Amniotic stem cell (primary cell): ENCODE results near the gene CLIC1.

ENCODE experiments used
- DNase-seq: peaks from one replicate; lab custom pipeline; 2025; lab: John Stamatoyannopoulos, UW

The CLIC1 gene

GRCh38 chr6:31768363-31769257 is 32.3 kb upstream of the CLIC1 start:
- DNase-seq = no peak

DNA sequence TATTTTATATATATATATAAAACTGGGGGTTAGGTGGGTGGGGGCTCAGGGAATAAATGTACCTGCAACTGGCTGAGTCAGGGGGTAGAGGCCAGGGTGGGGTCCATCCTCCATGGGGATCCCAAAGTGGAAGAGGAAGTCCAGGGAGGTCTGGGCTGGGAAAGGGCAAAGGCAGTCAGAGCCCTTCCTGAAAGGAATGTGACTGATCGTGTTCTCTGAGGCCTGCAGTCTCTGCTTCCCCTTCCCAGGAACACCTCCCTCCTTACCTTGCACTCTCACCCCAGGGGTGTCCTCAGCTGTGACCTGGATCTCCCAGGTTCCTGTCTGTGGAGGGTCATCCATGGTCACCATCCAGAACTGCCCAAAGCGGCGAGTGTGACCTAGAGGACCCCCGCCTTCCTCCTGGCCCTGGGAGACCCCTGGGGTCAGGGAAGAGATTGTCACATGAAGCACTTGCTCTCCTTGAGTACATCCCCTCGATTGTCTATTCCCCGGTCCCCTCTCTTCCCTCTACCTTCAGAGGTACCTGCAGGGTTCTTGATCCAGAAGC is 30.8 kb upstream of the CLIC1 start:
- DNase-seq = no peak

GRCh38 chr6:31765910-31766794 is 29.8 kb upstream of the CLIC1 start:
- no peak for DNase-seq

DNA sequence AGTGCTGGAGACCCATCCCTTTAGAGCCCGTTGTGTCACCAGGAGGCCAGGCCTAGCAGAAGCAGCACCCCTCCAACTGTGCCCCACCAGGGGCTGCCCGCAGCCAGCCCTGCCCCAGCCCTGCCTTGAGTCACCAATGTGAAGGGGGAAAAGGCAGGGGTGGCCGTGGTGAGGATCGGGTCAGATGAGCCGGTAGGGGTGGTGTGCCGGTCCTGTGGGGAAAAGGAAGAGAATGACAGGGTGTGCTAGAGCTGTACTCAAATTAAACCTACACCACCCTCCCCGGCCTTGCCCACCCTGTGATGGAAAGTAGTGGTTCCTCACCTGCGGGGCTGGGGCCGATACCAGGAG is 29.2 kb upstream of the CLIC1 start:
- no peak for DNase-seq

- no peak for DNase-seq
These were observed 27.9 kb upstream of the CLIC1 start for GRCh38 chr6:31764198-31764597.

- no peak for DNase-seq
These were observed 27.2 kb upstream of the CLIC1 start for GRCh38 chr6:31763619-31763940.

GRCh38 chr6:31762878-31763618 is 26.7 kb upstream of the CLIC1 start:
- DNase-seq = no peak

DNA sequence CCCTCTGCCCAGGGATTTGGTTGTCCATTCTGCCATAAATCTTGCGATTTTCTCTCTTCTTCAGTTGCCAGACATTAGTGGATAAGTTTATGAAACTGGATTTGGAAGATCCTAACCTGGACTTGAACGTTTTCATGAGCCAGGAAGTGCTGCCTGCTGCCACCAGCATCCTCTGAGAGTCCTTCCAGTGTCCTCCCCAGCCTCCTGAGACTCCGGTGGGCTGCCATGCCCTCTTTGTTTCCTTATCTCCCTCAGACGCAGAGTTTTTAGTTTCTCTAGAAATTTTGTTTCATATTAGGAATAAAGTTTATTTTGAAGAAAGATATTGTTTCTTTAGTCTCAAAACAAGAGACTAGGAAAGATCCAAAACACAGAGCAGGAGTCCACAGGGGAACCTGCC is 26.0 kb upstream of the CLIC1 start, which contains the start of gene SAPCD1:
Gene SAPCD1, plus strand, starts transcription at position 301 of the 400 bp plus-strand sequence. CDS start 399 bp downstream, outside the sequence.
- DNase-seq = no peak

- no peak for DNase-seq
These were observed 25.0 kb upstream of the CLIC1 start for GRCh38 chr6:31761343-31761742.

DNA sequence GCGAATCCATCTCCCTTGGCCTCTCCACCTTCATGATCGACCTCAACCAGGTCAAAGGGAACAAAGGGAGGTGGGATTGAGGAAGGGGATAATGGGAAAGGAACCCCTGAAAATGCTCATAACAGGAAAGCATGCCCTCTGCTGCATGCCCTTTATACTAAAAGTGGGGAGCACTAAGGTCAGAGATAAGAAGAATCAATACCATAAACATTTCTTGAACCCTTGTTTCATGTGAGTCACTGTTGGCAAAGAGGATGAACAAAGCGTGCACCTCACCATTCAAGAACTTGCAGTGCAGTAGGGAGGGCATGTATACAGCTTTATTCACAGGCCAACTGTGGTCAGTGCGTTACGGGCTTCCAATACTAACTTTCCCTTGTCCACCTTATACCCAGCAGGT is 24.5 kb upstream of the CLIC1 start:
- DNase-seq = no peak

DNA sequence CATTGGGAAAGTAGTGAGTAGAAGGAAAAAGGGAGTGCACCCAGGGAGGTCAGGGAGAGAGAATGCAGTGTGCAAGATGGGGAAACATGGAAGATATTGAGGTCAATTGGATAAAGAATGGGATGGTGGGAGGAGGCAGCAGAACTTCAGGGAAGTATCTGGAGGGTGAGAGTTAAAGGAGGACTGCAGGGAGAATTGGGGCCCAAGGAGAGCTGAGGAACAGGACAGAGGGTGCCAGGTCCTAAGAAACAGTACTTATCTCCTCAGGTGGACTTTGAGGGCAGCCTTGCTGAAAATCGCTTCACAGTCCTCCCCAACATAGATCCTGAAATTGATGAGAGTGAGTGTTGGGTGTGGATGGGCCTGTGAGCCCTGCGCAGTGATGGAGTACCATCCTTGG is 22.0 kb upstream of the CLIC1 start:
- DNase-seq = no peak

- peak; percentile 33 for DNase-seq
These were observed 16.5 kb upstream of the CLIC1 start for GRCh38 chr6:31752739-31753319.

DNA sequence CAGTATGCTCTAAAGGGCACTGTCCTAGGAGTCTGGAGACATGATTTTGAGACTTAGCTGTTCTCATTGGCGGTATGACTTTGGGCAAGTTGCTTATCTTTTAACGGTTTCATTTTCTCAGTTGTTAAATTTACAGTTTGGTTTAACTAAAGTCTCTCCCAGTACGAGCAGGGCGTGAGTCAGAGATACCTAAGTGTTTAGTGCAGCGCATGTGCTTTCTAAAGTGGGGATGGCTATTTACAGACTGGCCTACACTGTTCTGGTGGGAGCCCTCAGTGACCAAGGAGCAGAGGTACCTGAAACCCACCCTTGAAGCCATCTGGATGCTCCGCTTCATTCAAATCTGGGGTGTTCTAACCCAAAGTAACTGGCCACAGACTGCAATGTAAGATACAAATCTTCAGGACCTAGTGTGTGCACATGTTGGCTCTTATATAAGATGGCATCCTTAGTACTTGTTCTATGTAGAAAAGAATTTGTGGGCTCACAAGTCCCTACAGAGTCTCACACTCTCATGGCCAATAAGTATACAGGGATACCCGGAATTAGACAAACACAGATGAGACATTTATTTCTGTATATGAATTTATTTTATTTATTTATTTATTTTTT is 14.2 kb upstream of the CLIC1 start:
- no peak for DNase-seq

GRCh38 chr6:31749301-31750036 is 13.1 kb upstream of the CLIC1 start:
- DNase-seq = no peak

DNA sequence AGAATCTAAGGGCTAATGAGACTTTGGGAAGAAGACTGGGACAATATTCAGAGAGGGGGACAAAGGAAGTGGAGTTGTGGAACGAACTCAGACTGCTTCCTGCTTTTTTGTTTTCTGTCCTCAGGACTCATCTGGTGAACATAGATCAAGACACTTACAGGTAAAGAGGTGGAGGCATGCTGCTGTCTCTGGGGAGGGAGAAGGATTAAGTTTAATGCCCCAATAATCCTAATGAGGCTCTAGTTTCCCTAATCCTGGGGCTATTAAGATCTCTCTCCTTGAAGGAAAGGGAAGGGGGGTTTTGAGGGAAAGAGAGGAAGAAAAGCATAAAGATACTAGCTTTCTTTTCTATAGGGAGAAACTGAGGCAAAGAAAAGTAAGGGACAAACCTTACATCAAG is 8.1 kb upstream of the CLIC1 start:
- no peak for DNase-seq

- no peak for DNase-seq
These were observed 6.6 kb upstream of the CLIC1 start for GRCh38 chr6:31742894-31743293.

- DNase-seq = no peak
These were observed 5.5 kb upstream of the CLIC1 start for GRCh38 chr6:31741815-31742214.

GRCh38 chr6:31740397-31741223 is 4.3 kb upstream of the CLIC1 start:
- DNase-seq = no peak

DNA sequence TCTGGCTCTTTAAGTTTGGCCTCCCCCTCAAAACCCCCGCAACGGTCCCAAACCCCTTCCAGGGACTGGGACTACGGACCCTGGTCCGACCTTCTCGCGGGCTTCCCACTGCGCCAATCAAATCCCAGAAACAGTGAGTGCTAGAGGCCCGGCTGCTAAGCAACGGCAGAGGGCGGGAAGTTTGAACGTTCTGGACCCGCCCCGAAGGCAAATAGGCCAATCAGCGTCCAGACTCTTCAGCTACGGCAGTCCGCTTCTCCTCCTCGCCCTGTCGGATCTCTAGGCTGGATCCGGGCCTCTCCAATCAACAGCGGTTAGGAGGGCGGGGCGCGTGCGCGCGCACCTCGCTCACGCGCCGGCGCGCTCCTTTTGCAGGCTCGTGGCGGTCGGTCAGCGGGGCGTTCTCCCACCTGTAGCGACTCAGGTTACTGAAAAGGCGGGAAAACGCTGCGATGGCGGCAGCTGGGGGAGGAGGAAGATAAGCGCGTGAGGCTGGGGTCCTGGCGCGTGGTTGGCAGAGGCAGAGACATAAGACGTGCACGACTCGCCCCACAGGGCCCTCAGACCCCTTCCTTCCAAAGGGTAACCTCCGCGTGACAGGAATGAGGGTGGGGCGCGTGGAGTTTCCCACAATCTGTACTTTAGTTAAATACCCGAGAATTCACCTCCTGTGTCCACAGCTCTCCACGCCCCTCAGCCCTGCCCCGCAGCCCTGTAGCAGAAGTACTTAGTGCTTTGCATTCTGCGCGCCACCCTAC is 3.5 kb upstream of the CLIC1 start, which contains the start of gene MSH5:
Gene MSH5, plus strand, starts transcription at position 367 of the 758 bp plus-strand sequence. CDS start 462 bp downstream, outside the sequence.
- DNase-seq = peak; percentile 96
